Activated CD4-positive, alpha-beta T cell treated with anti-CD3 and anti-CD28 coated beads for 1 hour (primary cell): ENCODE results near the gene LPP.

Experiments used
- DNase-seq: peaks from one replicate; pipeline ENCODE4 v3.0.0-alpha.2; 2020

Gene LPP

GRCh38 chr3:188199386-188199785 lies 45.4 kb downstream of the LPP start:
- no peak for DNase-seq

GRCh38 chr3:188200481-188200880 lies 46.5 kb downstream of the LPP start:
- no peak for DNase-seq

GRCh38 chr3:188202358-188203138 lies 48.6 kb downstream of the LPP start:
- no peak for DNase-seq

GRCh38 chr3:188204526-188204925 lies 50.6 kb downstream of the LPP start:
- DNase-seq: no peak

GRCh38 chr3:188205992-188206416 lies 52.0 kb downstream of the LPP start:
- no peak for DNase-seq

GRCh38 chr3:188206787-188207186 lies 52.8 kb downstream of the LPP start:
- no peak for DNase-seq

- no peak for DNase-seq
Measured at GRCh38 chr3:188207941-188208515, 54.1 kb downstream of the LPP start.

GRCh38 chr3:188208516-188208981 lies 54.6 kb downstream of the LPP start:
- no peak for DNase-seq

- DNase-seq: no peak
Measured at GRCh38 chr3:188209034-188209433, 55.1 kb downstream of the LPP start.

- no peak for DNase-seq
Measured at GRCh38 chr3:188209740-188210139, 55.8 kb downstream of the LPP start.

GRCh38 chr3:188211476-188211875 lies 57.5 kb downstream of the LPP start:
- no peak for DNase-seq

- no peak for DNase-seq
Measured at GRCh38 chr3:188212308-188212969, 58.5 kb downstream of the LPP start.

GRCh38 chr3:188214442-188214841 lies 60.5 kb downstream of the LPP start:
- DNase-seq: no peak

- no peak for DNase-seq
Measured at GRCh38 chr3:188215129-188215528, 61.2 kb downstream of the LPP start.

GRCh38 chr3:188217011-188217463 lies 63.1 kb downstream of the LPP start:
- DNase-seq: no peak

- DNase-seq: no peak
Measured at GRCh38 chr3:188217726-188218125, 63.8 kb downstream of the LPP start.

- DNase-seq: no peak
Measured at GRCh38 chr3:188218603-188219002, 64.6 kb downstream of the LPP start.

- no peak for DNase-seq
Measured at GRCh38 chr3:188219147-188219546, 65.2 kb downstream of the LPP start.

- DNase-seq: no peak
Measured at GRCh38 chr3:188220097-188220788, 66.3 kb downstream of the LPP start.

- no peak for DNase-seq
Measured at GRCh38 chr3:188220988-188221818, 67.2 kb downstream of the LPP start.

GRCh38 chr3:188223936-188224335 lies 70.0 kb downstream of the LPP start:
- DNase-seq: no peak

- DNase-seq: no peak
Measured at GRCh38 chr3:188227442-188227841, 73.5 kb downstream of the LPP start.
